GM18867 (cell line): ENCODE results near the gene JAKMIP3.
"Not testable (repeated sequence)": the region's sequence is repeated elsewhere in the genome, so short reads cannot be mapped to it uniquely, and the experiment has no call there.

ENCODE experiments used
- ATAC-seq: cut with Tn5 transposase; IDR thresholded peaks from one replicate; pipeline ENCODE4 v1.9.1; 2021; ENCODE audit warnings: mild to moderate bottlenecking, moderate library complexity; ENCODE audit not compliant: unreplicated experiment

Gene JAKMIP3

GRCh38 chr10:132064082-132064755 is 1.5 kb upstream of the JAKMIP3 start:
- no peak for ATAC-seq

GRCh38 chr10:132064771-132065437 is 842 bp upstream of the JAKMIP3 start:
- ATAC-seq, result no peak

GRCh38 chr10:132066186-132066585 is 440 bp downstream of the JAKMIP3 start:
- no peak for ATAC-seq

DNA sequence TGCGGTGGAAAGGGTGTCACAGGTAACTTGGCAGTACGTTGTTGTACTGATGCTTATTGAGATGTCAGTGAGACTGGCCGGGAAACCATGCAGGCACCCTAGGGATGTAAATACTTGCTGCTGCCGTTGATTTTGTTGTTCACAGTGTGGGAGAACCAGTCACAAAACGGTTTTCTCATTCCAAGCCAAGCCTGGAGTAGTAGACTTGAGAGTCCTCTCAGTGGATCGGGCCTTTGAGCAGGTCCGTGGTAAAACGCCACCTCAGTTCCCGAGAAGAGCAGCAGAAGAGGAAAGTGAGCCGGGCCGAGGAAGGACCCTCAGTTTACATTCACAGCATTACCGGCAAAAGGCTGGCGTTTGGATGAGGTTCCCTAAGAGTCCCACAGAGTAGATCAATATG is 1.1 kb downstream of the JAKMIP3 start:
- no peak for ATAC-seq

GRCh38 chr10:132068431-132069121 is 2.8 kb downstream of the JAKMIP3 start:
- no peak for ATAC-seq

DNA sequence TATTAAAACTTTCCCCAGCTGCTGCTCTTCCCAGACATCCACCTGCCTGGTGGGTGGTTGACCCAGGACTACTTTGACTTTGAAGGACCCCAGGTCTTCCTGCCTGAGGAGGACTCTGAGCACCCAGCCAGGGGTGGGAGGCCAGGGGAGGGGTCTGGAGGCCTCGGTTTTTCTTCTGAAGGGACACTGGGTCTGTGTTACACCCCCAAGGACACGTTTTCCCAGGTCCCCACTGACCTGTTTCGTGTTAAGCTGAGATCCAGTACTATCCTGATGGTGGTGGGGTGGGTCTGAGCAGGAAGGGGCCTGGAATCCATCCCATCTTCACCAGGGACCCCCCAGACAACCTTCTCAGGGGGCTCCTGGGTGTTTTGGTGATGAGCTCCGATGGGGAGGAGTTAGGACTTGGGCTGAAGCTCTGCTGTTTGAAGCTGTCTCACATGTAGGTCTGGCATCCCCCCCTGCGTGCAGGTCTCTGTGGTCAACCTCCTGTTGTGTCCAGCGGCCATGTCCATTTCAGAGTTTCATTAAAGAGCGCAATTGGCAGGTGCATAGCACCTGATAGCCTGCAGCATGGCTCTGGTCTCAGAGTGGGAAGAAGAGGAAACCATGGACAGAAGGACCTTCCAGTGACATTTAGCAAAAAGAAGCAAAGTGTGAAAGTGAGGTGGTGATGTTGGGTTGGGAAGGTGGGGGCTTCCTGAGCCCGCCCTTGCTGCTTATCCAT is 3.5 kb downstream of the JAKMIP3 start:
- ATAC-seq, result no peak

GRCh38 chr10:132069849-132070182 is 4.1 kb downstream of the JAKMIP3 start:
- ATAC-seq, result no peak

DNA sequence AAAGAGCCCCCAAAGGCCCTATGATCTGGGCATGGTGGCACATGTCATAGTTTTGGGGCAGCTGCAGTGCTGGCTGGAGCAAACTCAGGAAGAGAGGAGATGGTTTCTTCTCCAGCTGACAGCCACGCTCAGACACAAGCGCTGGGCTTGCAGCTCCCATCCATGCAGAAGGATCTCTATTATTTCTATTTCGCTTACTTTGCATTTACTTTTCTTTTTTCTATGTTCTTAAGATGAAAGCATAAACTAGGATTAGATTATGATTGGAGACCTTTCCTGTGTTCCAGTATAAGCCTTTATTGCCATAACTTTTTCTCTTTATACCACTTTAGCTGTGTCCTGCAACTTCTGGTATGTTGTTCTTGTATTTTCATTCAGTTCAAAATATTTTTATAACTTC is 5.0 kb downstream of the JAKMIP3 start:
- ATAC-seq, result no peak

DNA sequence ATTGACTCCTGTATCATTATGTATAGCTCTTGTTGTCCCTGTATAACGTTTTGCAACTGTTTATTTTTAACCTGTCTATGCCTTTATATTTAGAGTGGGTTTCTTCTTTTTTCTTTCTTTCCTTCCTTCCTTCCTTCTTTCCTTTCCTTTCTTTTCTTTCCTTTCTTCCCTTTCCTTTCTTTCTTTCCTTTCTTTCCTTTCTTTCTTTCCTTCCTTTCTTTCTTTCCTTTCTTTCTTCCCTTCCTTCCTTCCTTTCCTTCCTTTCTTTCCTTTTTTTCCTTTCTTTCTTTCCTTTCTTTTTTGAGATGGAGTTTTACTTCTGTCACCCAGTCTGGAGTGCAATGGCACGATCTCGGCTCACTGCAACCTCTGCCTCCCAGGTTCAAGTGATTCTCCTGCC is 5.9 kb downstream of the JAKMIP3 start:
- ATAC-seq, result no peak

- no peak for ATAC-seq
These were observed 10.3 kb downstream of the JAKMIP3 start for GRCh38 chr10:132075909-132076577.

DNA sequence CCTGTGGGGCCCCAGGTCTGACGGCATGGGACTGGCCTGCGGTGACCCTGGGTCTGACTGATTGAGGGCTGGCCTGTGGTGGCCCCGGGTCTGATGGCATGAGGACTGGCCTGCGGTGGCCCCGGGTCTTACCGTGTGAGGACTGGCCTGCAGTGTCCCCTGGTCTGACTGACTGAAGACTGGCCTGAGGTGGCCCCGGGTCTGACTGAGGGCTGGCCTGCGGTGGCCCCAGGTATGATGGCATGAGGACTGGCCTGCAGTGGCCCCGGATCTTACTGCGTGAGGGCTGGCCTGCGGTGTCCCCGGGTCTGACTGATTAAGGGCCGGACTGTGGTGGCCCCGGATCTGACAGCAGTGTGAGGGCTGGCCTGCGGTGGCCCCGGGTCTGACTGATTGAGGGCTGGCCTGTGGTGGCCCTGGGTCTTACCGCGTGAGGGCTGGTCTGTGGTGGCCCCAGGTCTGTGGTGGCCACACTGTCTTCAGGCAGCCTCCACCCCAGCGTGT is 10.9 kb downstream of the JAKMIP3 start:
- ATAC-seq, result no peak

DNA sequence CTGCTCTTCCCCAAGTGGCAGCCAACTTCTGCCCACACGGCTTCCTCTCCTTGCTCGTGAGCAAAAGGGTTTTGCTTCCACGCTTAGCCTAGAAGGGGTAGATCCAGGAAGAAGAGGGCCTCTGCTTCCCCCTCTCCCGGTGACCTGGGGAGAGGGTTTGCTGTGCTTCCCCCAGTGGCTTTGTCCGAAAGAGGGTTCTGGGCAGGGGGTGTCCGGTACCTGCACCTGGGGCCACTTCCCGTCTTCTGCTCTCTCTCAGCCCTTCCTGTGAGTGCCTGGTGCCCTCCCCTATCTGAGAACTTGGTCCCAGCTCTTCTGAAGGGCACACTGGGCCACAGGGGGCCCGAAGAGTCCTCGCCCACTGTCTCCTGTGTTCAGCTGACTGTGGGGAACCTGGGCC is 11.3 kb downstream of the JAKMIP3 start:
- ATAC-seq, result no peak

GRCh38 chr10:132078746-132079345 is 13.1 kb downstream of the JAKMIP3 start:
- no peak for ATAC-seq

- not testable (repeated sequence) for ATAC-seq
These were observed 18.6 kb downstream of the JAKMIP3 start for GRCh38 chr10:132084384-132084783.

- not testable (repeated sequence) for ATAC-seq
These were observed 27.5 kb downstream of the JAKMIP3 start for GRCh38 chr10:132093236-132093635.

DNA sequence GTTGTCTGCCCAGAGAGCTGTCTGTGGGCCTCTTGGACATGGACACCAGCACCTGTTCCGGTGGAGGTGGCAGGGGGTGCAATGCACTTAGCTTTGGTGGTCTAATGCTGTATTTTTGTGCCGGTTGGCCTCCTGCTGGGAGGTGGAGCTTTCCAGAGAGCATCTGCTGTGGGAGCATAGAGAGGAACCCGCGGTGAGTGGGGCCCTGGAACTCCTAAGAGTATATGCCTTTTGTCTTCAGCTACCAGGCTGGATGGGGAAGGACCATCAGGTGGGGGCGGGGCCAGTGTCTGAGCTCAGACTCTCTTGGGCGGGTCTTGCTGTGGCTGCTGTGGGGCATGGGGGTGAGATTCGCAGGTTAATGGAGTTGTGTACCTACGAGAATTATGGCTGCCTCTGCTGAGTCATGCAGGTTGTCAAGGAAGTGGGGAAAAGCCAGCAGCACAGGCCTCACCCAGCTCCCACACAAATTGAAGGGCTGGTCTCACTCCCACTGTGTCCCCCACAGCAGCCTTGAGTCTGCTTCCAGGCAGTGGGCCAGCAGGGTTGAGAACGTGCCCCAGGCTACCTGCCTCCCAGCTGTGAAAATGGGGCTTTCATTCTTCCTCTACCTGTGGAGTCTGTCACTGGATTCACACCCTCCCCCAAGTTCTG is 29.0 kb downstream of the JAKMIP3 start:
- ATAC-seq, result no peak

DNA sequence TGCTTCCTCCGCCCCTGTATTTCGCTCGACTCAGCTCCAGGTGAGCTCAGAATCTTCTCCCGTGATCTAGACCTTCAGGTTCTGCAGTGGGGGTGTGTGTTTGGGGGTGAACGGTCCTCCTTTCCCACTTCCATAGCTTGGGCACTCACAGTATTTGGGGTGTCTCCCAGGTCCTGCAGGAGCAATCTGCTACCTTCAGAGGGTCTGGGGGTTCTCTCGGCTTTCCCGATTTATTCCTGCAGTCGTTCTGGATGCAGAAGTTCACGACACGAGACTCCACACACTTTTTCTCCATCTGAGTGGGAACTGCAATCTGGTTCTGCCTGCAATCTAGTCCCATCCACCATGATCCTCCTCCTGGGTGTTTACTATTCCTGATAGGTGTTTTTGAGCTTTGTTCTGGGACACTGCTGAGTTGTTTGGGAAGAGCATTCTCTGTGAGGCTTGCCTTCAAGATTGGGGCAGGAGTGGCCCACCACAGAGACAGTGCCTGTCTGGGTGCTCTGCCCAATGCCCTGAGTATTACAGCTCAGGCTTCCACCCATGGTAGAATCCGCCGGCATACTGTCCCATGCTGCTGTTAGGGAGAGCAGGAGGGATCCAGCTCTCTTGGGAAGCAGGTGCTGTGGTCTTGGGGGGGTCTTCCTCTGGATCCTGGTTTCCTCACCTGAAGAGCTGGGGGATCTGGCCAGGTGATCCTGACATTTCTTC is 29.8 kb downstream of the JAKMIP3 start:
- ATAC-seq, result no peak

- no peak for ATAC-seq
These were observed 30.5 kb downstream of the JAKMIP3 start for GRCh38 chr10:132096223-132096622.

GRCh38 chr10:132096863-132097478 is 31.2 kb downstream of the JAKMIP3 start:
- ATAC-seq, result no peak
